K562 (cell line): ENCODE results near the gene NLK. TPM values are rescaled to one million over a fixed set of nuclear protein-coding genes. Genes with fewer than 3 reads are reported as not detected.

Source experiments
- ATAC-seq: fragments of 200-7000 bp; cut with Tn5 transposase; 3 replicates; pipeline ENCODE4 v1.9.1; 2020; ENCODE audit warnings: moderate library complexity
- BruUV-seq: library from RNA; stranded (reverse); fragments of 400-500 nt; replicated peaks from 2 replicates; lab custom pipeline; 2021; lab: Mats Ljungman, UMichigan
- CTCF ChIA-PET: fragments of 300-600 bp; formaldehyde crosslinking; extraction: SDS; loops from one replicate; lab custom pipeline; 2021; ENCODE audit warnings: low intra/inter-chr PET ratio; lab: Yijun Ruan, JAX
- POLR2A ChIA-PET: fragments of 300-600, 350-650 bp; sonication (Branson Sonifier 250); formaldehyde crosslinking; extraction: SDS; loops from one replicate; lab custom pipeline; 2021; ENCODE audit warnings: antibody characterized with exemption, inconsistent platforms; lab: Yijun Ruan, JAX
- DNase-seq, 4 experiments: peaks; one replicate each; pipeline versions ENCODE4 v3.0.0 to v3.0.0-alpha.2; 2011 to 2018; ENCODE audit warnings: low spot score in 3 of 4, mixed read lengths in 3 of 4; ENCODE audit errors: extremely low read depth in 1 of 4
- FAIRE-seq: peaks from 2 replicates; lab custom pipeline; 2011; peaks lifted over from hg19 to GRCh38; lab: Jason Lieb, UNC
- H2AFZ ChIP-seq: 2 replicates; pipeline ENCODE4 v1.6.0; 2011; ENCODE audit warnings: low read depth, low read length, control low read depth, inconsistent platforms
- H3K27ac ChIP-seq: fragments of 200-600 bp; 3 replicates; pipeline ENCODE4 v1.8.0; 2011; ENCODE audit warnings: low read depth, mild to moderate bottlenecking, control low read depth, inconsistent platforms, low read length, moderate library complexity, mixed read lengths; ENCODE audit errors: extremely low read depth
- H3K27me3 ChIP-seq, 2 experiments: fragments of 300-600 bp in 1 of 2; 2 replicates in 1 of 2; 3 replicates in 1 of 2; pipeline versions ENCODE4 v1.6.0 to v1.8.0; 2011; ENCODE audit warnings: inconsistent platforms in 2 of 2, low read length in 2 of 2, mild to moderate bottlenecking in 1 of 2, mixed read lengths in 1 of 2, moderate library complexity in 1 of 2; ENCODE audit not compliant: control insufficient read depth in 2 of 2, insufficient read depth in 2 of 2
- H3K36me3 ChIP-seq: fragments of 300-600 bp; 3 replicates; pipeline ENCODE4 v1.8.0; 2011; ENCODE audit warnings: mild to moderate bottlenecking, low read length, inconsistent platforms; ENCODE audit not compliant: control insufficient read depth, insufficient read depth
- H3K4me1 ChIP-seq, 2 experiments: fragments of 200-600 bp in 1 of 2; replicated peaks in 1 of 2; 2 replicates in 1 of 2; 3 replicates in 1 of 2; pipeline versions ENCODE4 v1.5.1 to v1.8.0; 2011; ENCODE audit warnings: inconsistent platforms in 2 of 2, low read length in 2 of 2, mild to moderate bottlenecking in 1 of 2, mixed read lengths in 1 of 2, moderate library complexity in 1 of 2; ENCODE audit not compliant: control insufficient read depth in 2 of 2, insufficient read depth in 2 of 2
- H3K4me2 ChIP-seq: 2 replicates; pipeline ENCODE4 v1.6.1; 2011; ENCODE audit warnings: low read length, control low read depth, inconsistent platforms, mixed read lengths; ENCODE audit not compliant: insufficient read depth
- H3K4me3 ChIP-seq: fragments of 200-600 bp; sonication (generic), shearing (Covaris generic); 2 replicates; pipeline ENCODE4 v1.5.1; 2016; ENCODE audit warnings: control low read depth, inconsistent platforms
- H3K79me2 ChIP-seq: fragments of 200-600 bp; 3 replicates; pipeline ENCODE4 v1.8.0; 2011; ENCODE audit warnings: low read length, inconsistent platforms; ENCODE audit not compliant: control insufficient read depth, insufficient read depth
- H3K9ac ChIP-seq, 2 experiments: 2 replicates each; pipeline versions ENCODE4 v1.6.0 to v1.6.1; 2011; ENCODE audit warnings: low read depth in 2 of 2, low read length in 2 of 2, control low read depth in 1 of 2, inconsistent platforms in 1 of 2, mild to moderate bottlenecking in 1 of 2, mixed read lengths in 1 of 2; ENCODE audit not compliant: insufficient read depth in 1 of 2
- H3K9me1 ChIP-seq: one replicate; pipeline ENCODE4 v1.6.0; 2011; ENCODE audit warnings: inconsistent platforms, mild to moderate bottlenecking, low read length, moderate library complexity; ENCODE audit not compliant: control insufficient read depth, insufficient read depth
- H3K9me3 ChIP-seq: replicated peaks from 2 replicates; pipeline ENCODE4 v1.5.1; 2011; ENCODE audit warnings: low read depth, low read length, inconsistent platforms; ENCODE audit not compliant: control insufficient read depth, insufficient read depth
- H4K20me1 ChIP-seq: replicated peaks from 2 replicates; pipeline ENCODE4 v1.6.1; 2011; ENCODE audit warnings: low read length, inconsistent platforms, mixed read lengths; ENCODE audit not compliant: control insufficient read depth, insufficient read depth
- CEBPZ ChIP-seq: fragments of 150-350 bp; IDR thresholded peaks from 2 replicates; pipeline ENCODE4 v1.6.1; 2014; ENCODE audit warnings: low read depth, mild to moderate bottlenecking, low read length, borderline replicate concordance
- PTRF ChIP-seq: fragments of 450-650 bp; IDR thresholded peaks from 2 replicates; pipeline ENCODE4 v1.6.1; 2016; ENCODE audit warnings: mild to moderate bottlenecking, missing genetic modification characterization, missing compliant biosample characterization
- ZBTB49 ChIP-seq: sonication (generic); formaldehyde crosslinking; IDR thresholded peaks from 2 replicates; pipeline ENCODE4 v1.8.0; 2022; ENCODE audit warnings: missing genetic modification reagents, mild to moderate bottlenecking, borderline replicate concordance
- WGBS: fragments of 100-300 bp; shearing (Covaris generic); methylation state at CpG from one replicate; pipeline ENCODE4 v1.1.6; 2016; ENCODE audit warnings: low coverage, mixed read lengths; ENCODE audit not compliant: insufficient coverage; ENCODE audit errors: missing lambda C conversion rate; 5-methylcytosine and 5-hydroxymethylcytosine counted together
- in situ Hi-C: fragments of 300-500 bp; cut with MboI; formaldehyde crosslinking; loops from 4 replicates; pipeline ENCODE4 v1.15.0; 2018; ENCODE audit warnings: inconsistent platforms, mixed read lengths
- intact Hi-C: fragments of 100-400 bp; cut with micrococcal nuclease; formaldehyde crosslinking; loops from 2 replicates; pipeline ENCODE4 v1.14.2; 2022
- polyA plus RNA-seq, 8 experiments: library from polyadenylated mRNA; depleted of rRNA in 4 of 8; stranded (reverse) in 5 of 8; unstranded in 3 of 8; fragments of >200 nt; fragmentation: Nextera tagmentation in 2 of 8; fragmentation: Illumina TruSeq in 1 of 8; extraction: Ambion mirVana in 2 of 8; extraction: Trizol in 1 of 8; gene quantifications; 2 replicates each; pipeline versions ENCODE4 v1.2.1 to v1.2.3, GENCODE V29; 2011 to 2014; ENCODE audit warnings: inconsistent platforms in 1 of 8, missing spikeins in 1 of 8
- total RNA-seq, 7 experiments: library from RNA; depleted of rRNA in 6 of 7; stranded (reverse); fragments of >200 nt in 6 of 7; fragmentation: Illumina TruSeq in 2 of 7; extraction: Trizol in 2 of 7; gene quantifications; 2 replicates each; pipeline versions ENCODE4 v1.2.1 to v1.2.3, GENCODE V29; 2011 to 2021; ENCODE audit warnings: low replicate concordance in 1 of 7

NLK gene
- total and polyA plus RNA-seq, 9 of the 15 experiments (the other 6 are each of a cell fraction or from before 2014, with no cell fraction given) = 10.9 to 59.6 (median 26.7) TPM

GRCh38 chr17:28119560-28119959, 77.1 kb downstream of the NLK start (continued):
- TF ChIP-seq ZBTB49 (CRISPR knock-in tag) = no peak

- TF ChIP-seq PTRF = no peak
- TF ChIP-seq CEBPZ = no peak
- intact Hi-C loops = no loop called here
- Histone ChIP-seq H3K27me3 (no peaks in the 10 kb centered on the region), H3K9me3 (no peaks in the 10 kb centered on the region), H4K20me1 (no peaks in the 10 kb centered on the region), H3K36me3 (peaks cover 25% of the 10 kb centered on the region), H3K4me1 (peaks cover 4 to 9% of the 10 kb centered on the region in 2 experiments; a peak in 4 of 5 replicates), H3K9me1 (no peaks in the 10 kb centered on the region), H3K4me2 (no peak overlapping the region), H2AFZ (no peak overlapping the region), H3K4me3 (no peak overlapping the region), H3K9ac (no peak overlapping the region), H3K79me2 (peaks cover 16% of the 10 kb centered on the region), H3K27ac (no peak overlapping the region)
- no peak for FAIRE-seq
- in situ Hi-C loops = no loop called here
- POLR2A ChIA-PET = no interaction called here
- ATAC-seq = no peak
- CTCF ChIA-PET = no interaction called here
- no peak for DNase-seq
- whole genome bisulfite sequencing = 100% methylated on average over 1 of the region's 1 CpG
- BruUV-seq = no TSS peak
Measured at GRCh38 chr17:28120766-28121165, 78.3 kb downstream of the NLK start.
